OCI-LY3 (cell line): ENCODE data around the gene CTBP2.

Source experiments
- H2AFZ ChIP-seq: fragments of 200-600, 300-600 bp; shearing (Covaris generic); 2 replicates; pipeline ENCODE4 v1.6.0; 2014; ENCODE audit warnings: antibody characterized with exemption, low read depth, low read length
- H3K27ac ChIP-seq: fragments of 200-600, 300-600 bp; sonication (generic); 2 replicates; pipeline ENCODE4 v1.5.1; 2014; ENCODE audit warnings: mild to moderate bottlenecking, low read length, moderate library complexity, mixed read lengths
- H3K27me3 ChIP-seq: fragments of 200-600, 300-600 bp; sonication (generic); 2 replicates; pipeline ENCODE4 v1.6.1; 2014; ENCODE audit warnings: low read depth, low read length, mixed read lengths
- H3K36me3 ChIP-seq: fragments of 200-600, 300-600 bp; sonication (generic); replicated peaks from 2 replicates; pipeline ENCODE3; 2014; ENCODE audit warnings: low read depth, low read length, mixed read lengths
- H3K4me1 ChIP-seq: fragments of 300-600, 200-600 bp; sonication (generic); 2 replicates; pipeline ENCODE4 v1.6.1; 2014; ENCODE audit warnings: low read length, mixed read lengths
- H3K4me2 ChIP-seq: fragments of 200-600, 300-600 bp; sonication (generic); 2 replicates; pipeline ENCODE4 v1.6.1; 2014; ENCODE audit warnings: low read length, mixed read lengths
- H3K4me3 ChIP-seq: fragments of 300-600, 200-600 bp; sonication (generic); 2 replicates; pipeline ENCODE4 v1.5.1; 2014; ENCODE audit warnings: antibody characterized with exemption, mild to moderate bottlenecking, low read length, moderate library complexity
- H3K79me2 ChIP-seq: fragments of 300-600, 200-600 bp; shearing (Covaris generic); 2 replicates; pipeline ENCODE4 v1.6.1; 2014; ENCODE audit warnings: mild to moderate bottlenecking, low read length, mixed read lengths
- H3K9ac ChIP-seq: fragments of 300-600, 200-600 bp; shearing (Covaris generic); 2 replicates; pipeline ENCODE4 v1.6.0; 2014; ENCODE audit warnings: mild to moderate bottlenecking, low read length, moderate library complexity
- H3K9me3 ChIP-seq: fragments of 200-600, 300-600 bp; shearing (Covaris generic); 2 replicates; pipeline ENCODE4 v1.6.1; 2014; ENCODE audit warnings: low read length, mixed read lengths; ENCODE audit not compliant: insufficient read depth
- H4K20me1 ChIP-seq: fragments of 200-600, 300-600 bp; sonication (generic); 2 replicates; pipeline ENCODE4 v1.6.1; 2016; ENCODE audit warnings: low read length, mixed read lengths; ENCODE audit not compliant: insufficient read depth
- EZH2phosphoT487 ChIP-seq: fragments of 200-600 bp; shearing (Covaris generic); IDR thresholded peaks from 2 replicates; pipeline ENCODE4 v1.6.1; 2018; ENCODE audit warnings: antibody characterized with exemption, mixed run types, low read depth
- TF ChIP-seq, protein P1 (sequence below): fragments of 200-600, 300-600 bp; sonication (generic); IDR thresholded peaks from 2 replicates; pipeline ENCODE4 v1.5.1; 2014; ENCODE audit warnings: antibody characterized with exemption, low read length, low read depth

Gene CTBP2

DNA sequence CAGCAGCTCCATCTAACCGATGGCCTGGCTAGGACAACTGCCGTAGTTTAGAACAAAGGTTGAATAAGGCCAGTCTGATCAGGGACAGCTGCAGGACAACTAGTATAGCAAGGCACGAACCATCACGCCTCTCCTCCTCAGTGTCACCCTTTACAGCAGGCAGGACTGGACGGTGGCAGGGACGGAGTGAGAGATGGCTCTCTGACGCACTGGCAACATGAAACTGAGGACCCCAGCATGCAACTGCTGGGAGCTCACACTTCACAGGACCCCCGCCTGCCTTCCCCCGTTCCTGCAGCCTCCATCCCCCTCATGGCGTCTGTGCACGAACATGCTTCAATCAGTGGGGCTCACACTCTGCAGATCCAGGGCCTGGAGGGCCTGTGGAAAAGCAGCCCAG lies 164.8 kb downstream of the CTBP2 start:
- Histone ChIP-seq H4K20me1 (peaks cover 3% of the 10 kb centered on the region; the same call in 1 of the 2 replicates), H3K9me3 (no peaks in the 10 kb centered on the region), H3K9ac (no peak overlapping the region), H2AFZ (no peak overlapping the region), H3K4me2 (no peak overlapping the region), H3K4me3 (no peak overlapping the region), H3K4me1 (peaks cover 11% of the 10 kb centered on the region; the same call in 1 of the 2 replicates), H3K27me3 (no peaks in the 10 kb centered on the region), H3K79me2 (no peaks in the 10 kb centered on the region), H3K36me3 (no peaks in the 10 kb centered on the region), H3K27ac (no peak overlapping the region)
- TF ChIP-seq EZH2phosphoT487, result no peak
- TF ChIP-seq, protein P1, sequence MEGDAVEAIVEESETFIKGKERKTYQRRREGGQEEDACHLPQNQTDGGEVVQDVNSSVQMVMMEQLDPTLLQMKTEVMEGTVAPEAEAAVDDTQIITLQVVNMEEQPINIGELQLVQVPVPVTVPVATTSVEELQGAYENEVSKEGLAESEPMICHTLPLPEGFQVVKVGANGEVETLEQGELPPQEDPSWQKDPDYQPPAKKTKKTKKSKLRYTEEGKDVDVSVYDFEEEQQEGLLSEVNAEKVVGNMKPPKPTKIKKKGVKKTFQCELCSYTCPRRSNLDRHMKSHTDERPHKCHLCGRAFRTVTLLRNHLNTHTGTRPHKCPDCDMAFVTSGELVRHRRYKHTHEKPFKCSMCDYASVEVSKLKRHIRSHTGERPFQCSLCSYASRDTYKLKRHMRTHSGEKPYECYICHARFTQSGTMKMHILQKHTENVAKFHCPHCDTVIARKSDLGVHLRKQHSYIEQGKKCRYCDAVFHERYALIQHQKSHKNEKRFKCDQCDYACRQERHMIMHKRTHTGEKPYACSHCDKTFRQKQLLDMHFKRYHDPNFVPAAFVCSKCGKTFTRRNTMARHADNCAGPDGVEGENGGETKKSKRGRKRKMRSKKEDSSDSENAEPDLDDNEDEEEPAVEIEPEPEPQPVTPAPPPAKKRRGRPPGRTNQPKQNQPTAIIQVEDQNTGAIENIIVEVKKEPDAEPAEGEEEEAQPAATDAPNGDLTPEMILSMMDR, result no peak

DNA sequence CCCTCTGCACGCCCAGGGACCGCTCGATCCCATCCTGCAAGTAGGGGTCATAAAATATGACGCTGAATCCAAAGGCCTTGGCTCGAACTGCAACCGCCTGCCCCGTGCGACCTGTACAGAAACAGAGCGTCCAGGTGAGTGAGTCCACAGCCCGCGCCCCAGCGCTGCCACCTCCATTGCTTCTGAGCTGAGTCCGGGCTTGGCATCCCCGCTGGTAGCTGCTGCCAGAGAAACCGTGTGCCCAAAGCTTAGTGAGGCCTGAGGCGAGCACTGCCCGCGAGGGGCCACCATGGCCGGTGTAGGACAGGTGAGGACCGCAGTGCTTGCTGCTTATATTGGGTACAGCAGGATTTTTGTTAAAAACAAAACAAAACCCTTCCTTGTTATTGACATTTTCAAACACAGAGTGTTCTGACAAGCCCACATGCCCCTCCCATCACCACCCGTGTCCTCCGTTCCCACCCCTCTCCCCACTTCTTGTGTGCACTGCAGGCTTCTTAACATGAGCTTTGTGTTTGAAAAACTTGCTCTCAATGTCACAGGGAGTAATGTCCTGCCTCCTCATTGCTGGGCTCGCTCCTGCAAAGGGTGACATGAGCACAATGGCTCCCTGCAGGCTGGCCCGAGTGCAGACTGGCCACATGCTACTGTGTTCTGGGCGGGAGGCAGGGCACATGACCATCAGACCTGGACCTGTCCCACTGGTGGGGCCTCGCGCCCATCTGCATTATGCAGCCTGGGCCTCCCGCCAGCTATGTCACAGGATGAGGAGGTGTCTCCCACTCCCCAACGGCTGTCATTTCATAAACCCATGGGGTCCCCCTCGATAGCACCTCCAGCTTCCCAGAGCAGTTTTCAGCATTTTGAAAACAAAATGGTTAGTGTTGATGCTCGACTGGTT lies 165.5 kb downstream of the CTBP2 start:
- H3K9ac ChIP-seq, result no peak overlapping the region
- no peaks in the 10 kb centered on the region for H3K9me3 ChIP-seq
- H4K20me1 ChIP-seq, result peaks cover 3% of the 10 kb centered on the region; the same call in 1 of the 2 replicates
- H3K36me3 ChIP-seq, result no peaks in the 10 kb centered on the region
- no peak overlapping the region for H3K4me2 ChIP-seq
- H3K27ac ChIP-seq, result no peak overlapping the region
- H3K4me3 ChIP-seq, result no peak overlapping the region
- TF ChIP-seq EZH2phosphoT487, result no peak
- TF ChIP-seq, protein P1, result no peak
- H3K4me1 ChIP-seq, result peaks cover 11% of the 10 kb centered on the region; the same call in 1 of the 2 replicates
- H3K27me3 ChIP-seq, result no peaks in the 10 kb centered on the region
- no peak overlapping the region for H2AFZ ChIP-seq
- no peaks in the 10 kb centered on the region for H3K79me2 ChIP-seq

DNA sequence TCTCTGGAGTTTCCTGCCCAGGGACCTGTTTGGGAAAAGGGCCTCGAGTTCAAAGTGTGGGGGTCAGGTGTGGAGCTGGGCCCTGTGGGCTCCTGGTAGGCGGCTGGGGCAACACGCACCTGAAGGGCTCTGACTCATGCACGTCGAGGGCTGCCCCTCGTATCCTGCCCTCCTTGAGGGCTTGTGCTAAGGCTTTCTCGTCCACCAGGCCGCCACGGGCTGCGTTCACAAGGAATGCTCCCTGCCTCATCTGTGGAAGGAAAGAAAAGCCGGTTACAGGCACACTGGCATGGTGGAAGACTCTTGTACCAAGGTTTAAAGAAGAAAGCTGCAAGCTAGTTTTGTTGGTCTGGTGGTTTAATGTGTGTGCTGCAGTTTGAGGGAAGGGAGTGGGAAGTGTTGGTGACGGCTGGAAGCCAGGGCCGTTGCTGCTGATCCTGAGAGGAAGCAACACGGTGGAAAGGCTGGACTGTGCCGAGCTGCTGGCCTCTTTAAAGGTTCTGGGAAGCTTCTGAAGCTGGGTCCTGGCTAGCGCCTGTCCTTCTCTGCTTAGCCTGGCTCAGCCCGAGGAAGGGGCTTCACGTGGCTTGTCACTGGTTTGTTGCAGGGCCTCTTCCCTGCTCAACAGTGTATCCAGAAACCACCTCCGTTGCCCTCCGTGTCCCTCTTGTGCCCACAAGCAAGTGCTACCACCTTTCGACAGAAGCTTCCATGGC lies 166.5 kb downstream of the CTBP2 start:
- peaks cover 3% of the 10 kb centered on the region; the same call in 1 of the 2 replicates for H4K20me1 ChIP-seq
- no peak overlapping the region for H3K9ac ChIP-seq
- H3K4me1 ChIP-seq, result peaks cover 11% of the 10 kb centered on the region; the same call in 1 of the 2 replicates
- no peaks in the 10 kb centered on the region for H3K79me2 ChIP-seq
- no peak overlapping the region for H2AFZ ChIP-seq
- H3K27me3 ChIP-seq, result no peaks in the 10 kb centered on the region
- no peak overlapping the region for H3K27ac ChIP-seq
- TF ChIP-seq EZH2phosphoT487, result no peak
- TF ChIP-seq, protein P1, result no peak
- no peaks in the 10 kb centered on the region for H3K9me3 ChIP-seq
- no peak overlapping the region for H3K4me3 ChIP-seq
- no peak overlapping the region for H3K4me2 ChIP-seq
- no peaks in the 10 kb centered on the region for H3K36me3 ChIP-seq

DNA sequence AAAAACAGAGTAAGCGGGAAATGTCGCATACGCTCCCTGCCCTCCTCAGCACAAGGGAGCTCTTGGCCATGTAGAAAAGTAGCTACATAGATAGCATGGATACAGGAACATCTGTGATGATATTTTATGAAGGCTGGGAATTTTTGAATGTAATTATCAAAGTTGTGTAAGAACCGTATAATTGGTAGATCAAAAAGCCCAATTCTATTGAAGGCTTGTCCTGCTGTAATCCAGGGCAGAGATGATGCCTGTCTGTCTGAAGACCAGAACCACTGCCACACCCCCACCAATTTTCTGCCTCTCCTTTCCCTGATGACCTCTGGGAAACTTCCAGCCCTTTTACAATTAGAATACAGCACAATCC lies 167.0 kb downstream of the CTBP2 start:
- H3K27me3 ChIP-seq, result no peaks in the 10 kb centered on the region
- no peak overlapping the region for H3K4me3 ChIP-seq
- no peak overlapping the region for H3K27ac ChIP-seq
- peaks cover 13% of the 10 kb centered on the region; the same call in 1 of the 2 replicates for H3K4me1 ChIP-seq
- H3K9ac ChIP-seq, result no peak overlapping the region
- H3K36me3 ChIP-seq, result no peaks in the 10 kb centered on the region
- no peak for TF ChIP-seq EZH2phosphoT487
- TF ChIP-seq, protein P1, result no peak
- no peak overlapping the region for H2AFZ ChIP-seq
- no peak overlapping the region for H3K4me2 ChIP-seq
- no peaks in the 10 kb centered on the region for H3K79me2 ChIP-seq
- H4K20me1 ChIP-seq, result peaks cover 3% of the 10 kb centered on the region; the same call in 1 of the 2 replicates
- no peaks in the 10 kb centered on the region for H3K9me3 ChIP-seq
